ENCODE results near the gene CLMP.

DNA sequence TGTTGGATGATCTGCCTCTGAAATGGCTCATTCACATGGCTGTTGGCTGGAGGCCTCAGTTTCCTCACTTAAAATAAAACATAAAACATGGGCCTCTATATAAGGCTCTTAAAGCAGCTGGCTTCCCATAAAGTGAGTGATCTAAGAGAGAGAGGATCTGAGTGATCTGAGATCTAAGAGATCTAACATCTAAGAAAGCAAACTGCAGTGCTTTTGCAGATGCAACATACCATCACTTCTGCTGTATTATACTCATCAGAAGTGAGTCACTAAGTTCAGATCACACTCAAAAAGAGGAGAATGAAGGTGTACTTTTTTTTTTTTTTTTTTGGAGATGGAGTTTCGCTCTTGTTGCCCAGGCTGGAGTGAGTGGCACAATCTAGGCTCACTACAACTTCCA lies 115.0 kb downstream of the CLMP start:
- no peak for TF ChIP-seq POLR2A (IDR thresholded peaks at IDR 0.05; ENCODE audit: low read length)
- TF ChIP-seq GATA1 (IDR thresholded peaks at IDR 0.05; ENCODE audit: low read depth, low read length) = no peak
